Effector memory CD8-positive, alpha-beta T cell (primary cell): ENCODE results near the gene PHACTR1.

Experiments
- ATAC-seq: fragments of 150-1000 bp; cut with Tn5 transposase; replicated peaks from 2 replicates; pipeline ENCODE4 v1.10.0; 2021; ENCODE audit warnings: mild to moderate bottlenecking, moderate library complexity
- DNase-seq, 3 experiments: peaks; one replicate each; pipeline ENCODE4 v3.0.0; 2021
- H3K27ac Mint-ChIP-seq, 2 donors: one replicate each; pipeline ENCODE4 v1.8.0; 2022; ENCODE audit warnings: mild to moderate bottlenecking in 2 of 2, mixed read lengths in 2 of 2, moderate library complexity in 2 of 2
- H3K27me3 Mint-ChIP-seq, 2 donors: one replicate each; pipeline ENCODE4 v1.8.0; 2022; ENCODE audit warnings: mixed read lengths in 2 of 2
- H3K36me3 Mint-ChIP-seq: one replicate; pipeline ENCODE4 v1.8.0; 2022; ENCODE audit warnings: mild to moderate bottlenecking, moderate library complexity, mixed read lengths; ENCODE audit not compliant: insufficient read depth
- H3K4me1 Mint-ChIP-seq, 2 donors: one replicate each; pipeline ENCODE4 v1.8.0; 2022; ENCODE audit warnings: low read depth in 2 of 2, mixed read lengths in 2 of 2
- H3K4me3 Mint-ChIP-seq, 2 donors: one replicate each; pipeline ENCODE4 v1.8.0; 2022; ENCODE audit warnings: mild to moderate bottlenecking in 2 of 2, mixed read lengths in 2 of 2, moderate library complexity in 2 of 2
- H3K9me3 Mint-ChIP-seq, 2 donors: one replicate each; pipeline ENCODE4 v1.8.0; 2022; ENCODE audit warnings: mixed read lengths in 2 of 2

PHACTR1 gene

DNA sequence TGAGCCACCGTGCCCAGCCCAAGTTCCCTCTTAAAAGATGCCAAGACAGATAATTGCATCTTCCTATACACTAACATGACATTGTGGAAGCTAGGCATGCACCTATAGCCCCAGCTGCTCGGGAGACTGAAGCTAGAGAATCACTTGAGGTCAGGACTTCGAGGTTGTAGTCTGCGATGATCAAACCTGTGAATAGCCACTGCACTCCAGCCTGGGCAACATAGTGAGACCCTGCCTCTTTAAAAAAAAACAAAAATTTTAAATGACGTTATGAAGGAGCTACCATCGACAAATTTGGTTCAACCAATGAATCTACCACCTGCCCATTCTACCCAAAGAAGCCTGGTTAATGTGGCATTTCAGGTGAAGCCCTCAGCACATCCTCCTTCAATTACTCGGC is 531.1 kb downstream of the PHACTR1 start:
- no peak for DNase-seq
- H3K4me1 Mint-ChIP-seq, result no peaks in the 10 kb centered on the region
- peaks cover 3 to 7% of the 10 kb centered on the region in 2 donors for H3K9me3 Mint-ChIP-seq
- H3K27me3 Mint-ChIP-seq, result peaks cover 23 to 30% of the 10 kb centered on the region in 2 donors
- no peaks in the 10 kb centered on the region for H3K36me3 Mint-ChIP-seq
- no peak for ATAC-seq
- no peak overlapping the region for H3K27ac Mint-ChIP-seq
- no peak overlapping the region for H3K4me3 Mint-ChIP-seq

DNA sequence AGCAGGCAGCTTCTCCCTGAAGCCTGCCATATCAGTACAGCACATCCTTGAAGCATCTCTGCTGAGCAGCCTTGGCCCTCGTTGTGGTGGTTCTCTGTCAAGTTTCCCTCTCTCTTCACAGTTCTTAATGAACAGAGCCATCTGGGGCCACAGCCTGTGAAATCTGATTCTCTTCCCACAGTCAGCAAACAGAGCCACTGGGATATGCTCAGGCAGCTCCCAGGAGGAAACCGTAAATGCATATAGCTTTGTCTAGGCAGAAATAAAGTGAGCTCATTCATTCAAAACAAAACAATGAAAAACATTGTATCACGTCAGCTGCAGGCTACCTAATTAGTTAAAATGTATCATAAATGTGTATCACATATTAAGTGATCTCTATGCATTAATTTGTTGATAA is 531.5 kb downstream of the PHACTR1 start:
- no peak for DNase-seq
- no peak overlapping the region for H3K4me3 Mint-ChIP-seq
- peaks cover 23 to 30% of the 10 kb centered on the region in 2 donors for H3K27me3 Mint-ChIP-seq
- ATAC-seq, result no peak
- H3K4me1 Mint-ChIP-seq, result no peaks in the 10 kb centered on the region
- H3K36me3 Mint-ChIP-seq, result no peaks in the 10 kb centered on the region
- peaks cover 3 to 7% of the 10 kb centered on the region in 2 donors for H3K9me3 Mint-ChIP-seq
- no peak overlapping the region for H3K27ac Mint-ChIP-seq

DNA sequence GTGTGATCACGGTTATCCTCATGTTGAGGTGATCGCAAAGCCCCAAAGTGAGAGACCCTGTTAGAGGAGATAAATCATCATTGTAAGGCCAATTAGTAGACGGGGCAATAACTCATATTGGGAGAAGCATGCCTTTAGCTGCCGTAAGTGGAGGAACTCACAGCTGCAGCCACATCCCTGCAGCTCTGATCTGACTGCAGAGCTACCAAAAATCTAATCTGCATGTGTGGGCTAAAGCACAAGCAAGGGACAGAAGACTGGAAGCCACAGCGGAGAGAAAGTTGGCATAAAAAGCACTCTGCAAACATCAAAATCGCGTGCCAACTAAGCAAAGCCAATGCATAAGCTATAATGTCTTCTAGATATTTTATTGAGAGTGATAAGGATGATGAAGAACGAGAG is 532.0 kb downstream of the PHACTR1 start:
- Mint-ChIP-seq H3K27ac (no peak overlapping the region), H3K4me1 (no peaks in the 10 kb centered on the region), H3K9me3 (peaks cover 3 to 7% of the 10 kb centered on the region in 2 donors), H3K27me3 (peaks cover 23 to 30% of the 10 kb centered on the region in 2 donors), H3K4me3 (no peak overlapping the region), H3K36me3 (no peaks in the 10 kb centered on the region)
- DNase-seq (no peak), ATAC-seq (no peak)

DNA sequence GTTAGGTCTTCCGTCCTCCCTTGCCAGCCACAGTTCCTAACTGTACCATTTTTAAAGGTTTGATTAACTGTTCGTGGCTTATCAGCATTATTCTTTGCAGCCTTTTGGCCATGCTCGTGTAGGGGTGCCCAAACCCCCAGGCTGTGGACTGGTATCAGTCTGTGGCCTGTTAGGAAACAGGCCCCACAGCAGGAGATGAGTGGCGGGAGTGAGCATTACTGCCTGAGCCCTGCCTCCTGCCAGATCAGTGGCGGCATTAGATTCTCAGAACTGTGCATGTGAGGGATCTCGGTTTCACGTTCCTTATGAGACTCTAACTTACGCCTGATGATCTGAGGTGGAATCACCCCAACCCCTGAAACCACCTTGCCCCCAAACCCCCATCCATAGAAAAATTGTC is 532.4 kb downstream of the PHACTR1 start:
- H3K4me1 Mint-ChIP-seq, result no peaks in the 10 kb centered on the region
- H3K9me3 Mint-ChIP-seq, result peaks cover 1 to 3% of the 10 kb centered on the region in 2 donors
- H3K36me3 Mint-ChIP-seq, result no peaks in the 10 kb centered on the region
- no peak overlapping the region for H3K27ac Mint-ChIP-seq
- ATAC-seq (no peak), DNase-seq (no peak)
- H3K4me3 Mint-ChIP-seq, result no peak overlapping the region
- H3K27me3 Mint-ChIP-seq, result peaks cover 23 to 30% of the 10 kb centered on the region in 2 donors

DNA sequence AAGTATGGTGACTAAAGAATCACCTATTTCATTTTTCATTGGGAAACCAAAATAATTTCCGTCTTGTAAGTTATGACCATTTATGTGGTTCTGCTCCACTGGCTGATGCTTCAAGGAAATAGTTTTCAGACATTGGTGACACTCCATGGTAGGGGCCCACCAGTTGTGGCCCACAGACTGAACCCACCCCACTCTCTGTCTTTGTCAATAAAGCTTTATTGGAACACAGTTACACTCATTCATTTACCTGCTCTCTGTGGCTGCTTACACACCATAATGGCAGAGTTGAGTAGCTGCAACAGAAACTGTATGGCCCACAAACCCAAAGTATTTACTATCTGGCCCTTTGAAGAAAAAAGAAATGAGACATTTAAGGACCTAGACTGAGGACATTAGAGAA is 533.2 kb downstream of the PHACTR1 start:
- Mint-ChIP-seq H3K36me3 (no peaks in the 10 kb centered on the region), H3K4me1 (no peaks in the 10 kb centered on the region), H3K27ac (no peak overlapping the region), H3K4me3 (no peak overlapping the region), H3K9me3 (no peaks in the 10 kb centered on the region), H3K27me3 (peaks cover 23 to 30% of the 10 kb centered on the region in 2 donors)
- no peak for DNase-seq
- no peak for ATAC-seq

DNA sequence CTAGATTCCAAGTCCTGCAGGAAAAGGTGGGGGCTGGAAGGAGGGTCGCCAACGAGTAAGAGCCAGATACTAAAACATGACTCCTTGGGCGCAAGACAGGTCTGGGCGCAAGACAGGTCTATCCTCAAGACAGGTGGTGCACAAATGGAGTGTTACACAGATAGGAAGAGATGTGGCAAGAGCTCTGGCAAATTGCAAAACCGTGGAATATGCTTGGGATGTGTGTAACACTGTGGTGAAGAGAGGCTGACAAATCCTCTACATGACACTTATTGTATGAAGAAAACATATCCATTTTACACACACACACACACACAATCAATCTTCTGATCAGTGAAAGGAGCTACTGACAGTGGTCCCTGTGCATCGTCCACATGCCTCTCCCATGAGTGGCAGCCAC is 534.1 kb downstream of the PHACTR1 start:
- H3K27me3 Mint-ChIP-seq, result peaks cover 17 to 30% of the 10 kb centered on the region in 2 donors
- ATAC-seq (no peak), DNase-seq (no peak)

DNA sequence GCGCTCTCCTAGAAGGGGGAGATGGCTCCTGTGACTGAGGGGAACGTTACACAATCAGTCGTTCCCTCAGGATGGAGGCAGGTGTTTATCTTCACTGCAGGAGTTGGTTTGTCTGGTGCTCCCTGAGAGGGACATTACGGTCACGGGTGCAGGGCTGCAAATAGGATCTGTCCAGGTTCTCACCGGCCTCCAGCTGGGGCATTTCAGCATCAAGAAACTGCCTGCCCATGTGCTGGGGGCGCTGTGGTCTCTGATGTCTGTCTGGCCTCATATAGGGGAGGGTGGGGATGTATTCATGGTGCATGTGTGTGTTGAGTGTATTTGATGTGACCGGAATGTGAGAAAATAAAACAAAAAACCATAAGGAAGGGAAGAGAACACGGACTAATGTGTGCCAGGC is 534.7 kb downstream of the PHACTR1 start:
- no peaks in the 10 kb centered on the region for H3K36me3 Mint-ChIP-seq
- H3K4me1 Mint-ChIP-seq, result no peaks in the 10 kb centered on the region
- no peak overlapping the region for H3K27ac Mint-ChIP-seq
- H3K9me3 Mint-ChIP-seq, result no peaks in the 10 kb centered on the region
- peaks cover 14 to 30% of the 10 kb centered on the region in 2 donors for H3K27me3 Mint-ChIP-seq
- ATAC-seq, result no peak
- no peak overlapping the region for H3K4me3 Mint-ChIP-seq
- no peak for DNase-seq

More for the DNA sequence above, 534.1 kb downstream of the PHACTR1 start:
- Mint-ChIP-seq H3K9me3 (no peaks in the 10 kb centered on the region), H3K36me3 (no peaks in the 10 kb centered on the region), H3K4me3 (no peak overlapping the region), H3K27ac (no peak overlapping the region), H3K4me1 (no peaks in the 10 kb centered on the region)

DNA sequence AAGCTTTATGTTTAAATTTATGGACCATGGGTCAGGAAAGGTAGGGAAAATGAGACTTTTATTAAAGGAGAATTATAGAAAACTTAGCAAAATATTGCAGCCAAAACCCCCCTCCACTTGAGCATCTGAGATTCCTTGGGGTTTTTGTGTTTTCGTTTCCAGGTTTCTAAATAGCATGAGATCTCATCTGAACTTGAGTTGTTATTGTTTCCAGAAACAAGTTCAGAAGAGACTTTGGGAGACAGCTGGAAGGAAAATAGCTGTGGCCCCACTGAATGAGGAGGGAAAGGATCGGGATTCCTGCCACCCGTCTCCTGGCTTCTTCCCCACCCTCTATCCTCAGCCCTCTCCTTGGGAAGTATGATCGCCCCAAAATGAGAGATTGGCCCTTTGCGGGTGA is 536.2 kb downstream of the PHACTR1 start:
- H3K4me3 Mint-ChIP-seq, result no peak overlapping the region

DNA sequence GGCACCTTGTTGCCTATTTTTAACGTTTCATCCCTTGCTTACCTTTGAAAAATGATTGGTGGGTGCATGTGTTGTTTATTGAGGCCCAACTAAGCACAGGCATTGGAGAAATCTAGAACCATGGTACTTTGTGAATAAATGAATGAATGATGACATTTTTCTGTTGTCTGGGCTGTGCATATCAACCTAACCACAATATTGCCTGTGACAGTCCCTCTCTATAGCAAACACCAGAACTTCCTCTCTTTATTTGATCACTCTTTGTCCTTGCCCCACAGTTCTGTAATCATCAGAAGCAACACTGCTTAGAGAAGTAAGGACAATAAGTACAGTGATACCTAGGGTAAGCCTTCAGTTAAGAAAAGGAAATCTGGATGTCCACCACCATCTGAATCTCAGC is 536.7 kb downstream of the PHACTR1 start:
- no peak overlapping the region for H3K4me3 Mint-ChIP-seq
- no peak for ATAC-seq
- H3K27ac Mint-ChIP-seq, result no peak overlapping the region
- H3K4me1 Mint-ChIP-seq, result no peaks in the 10 kb centered on the region
- H3K36me3 Mint-ChIP-seq, result no peaks in the 10 kb centered on the region
- H3K9me3 Mint-ChIP-seq, result peaks cover 0 to 4% of the 10 kb centered on the region in 2 donors
- H3K27me3 Mint-ChIP-seq, result peaks cover 4 to 23% of the 10 kb centered on the region in 2 donors
- DNase-seq, result no peak

More for the DNA sequence above, 536.2 kb downstream of the PHACTR1 start:
- Mint-ChIP-seq H3K27me3 (peaks cover 9 to 28% of the 10 kb centered on the region in 2 donors), H3K36me3 (no peaks in the 10 kb centered on the region), H3K9me3 (peaks cover 0 to 4% of the 10 kb centered on the region in 2 donors), H3K27ac (no peak overlapping the region), H3K4me1 (no peaks in the 10 kb centered on the region)
- DNase-seq, result no peak
- no peak for ATAC-seq

DNA sequence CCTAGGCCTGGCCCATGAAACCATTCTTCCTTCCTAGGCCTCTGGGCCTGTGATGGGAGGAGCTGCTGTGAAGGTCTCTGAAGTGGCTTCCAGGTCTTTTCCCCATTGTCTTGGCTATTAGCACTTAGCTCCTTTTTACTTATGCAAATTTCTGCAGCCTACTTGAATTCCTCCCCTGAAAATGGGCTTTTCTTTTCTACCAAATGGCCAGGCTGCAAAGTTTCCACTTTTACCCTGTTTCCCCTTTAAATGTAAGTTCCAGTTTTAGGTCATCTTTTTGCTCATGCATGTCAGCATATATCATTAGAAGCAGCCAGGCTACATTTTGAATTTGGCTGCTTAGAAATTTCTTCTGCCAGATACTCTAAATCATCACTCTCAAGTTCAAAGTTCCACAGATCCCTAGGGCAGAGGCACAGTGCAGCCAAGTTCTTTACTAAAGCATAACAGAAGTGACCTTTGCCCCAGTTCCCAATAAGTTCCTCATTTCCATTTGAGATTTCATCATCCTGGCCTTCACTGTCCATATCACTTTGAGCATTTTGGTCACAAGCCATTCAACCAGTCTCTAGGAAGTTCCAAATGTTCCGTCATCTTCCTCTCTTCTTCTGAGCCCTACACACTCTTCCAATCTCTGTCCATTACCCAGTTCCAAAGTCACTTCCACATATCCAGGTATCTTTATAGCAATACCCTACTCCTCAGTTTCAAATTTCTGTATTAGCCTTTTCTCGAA is 539.9 kb downstream of the PHACTR1 start:
- DNase-seq (no peak), ATAC-seq (no peak)
- no peaks in the 10 kb centered on the region for H3K4me1 Mint-ChIP-seq
- no peak overlapping the region for H3K27ac Mint-ChIP-seq
- H3K9me3 Mint-ChIP-seq, result peaks cover 0 to 4% of the 10 kb centered on the region in 2 donors
- H3K27me3 Mint-ChIP-seq, result peaks cover 0 to 2% of the 10 kb centered on the region in 2 donors
- no peak overlapping the region for H3K4me3 Mint-ChIP-seq
- no peaks in the 10 kb centered on the region for H3K36me3 Mint-ChIP-seq

DNA sequence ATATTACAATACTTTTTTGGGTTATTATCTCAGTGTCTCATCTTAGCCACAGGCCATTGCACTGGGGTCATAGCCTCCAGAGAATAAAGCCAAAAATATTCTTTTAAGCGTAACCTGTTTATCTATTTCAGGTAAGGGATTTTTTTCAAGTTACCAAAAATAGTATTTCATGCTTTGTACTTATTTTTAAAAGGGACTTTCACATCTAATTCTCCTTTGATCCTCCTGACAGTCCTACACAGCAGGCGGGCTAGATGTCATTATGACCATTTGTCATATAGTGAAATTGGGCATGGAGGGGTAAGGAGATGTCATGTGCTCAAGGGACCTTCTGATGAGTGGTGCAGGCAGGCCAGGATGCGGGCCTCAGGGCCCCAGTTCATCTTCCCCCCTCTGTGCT is 542.8 kb downstream of the PHACTR1 start:
- H3K9me3 Mint-ChIP-seq, result peaks cover 0 to 4% of the 10 kb centered on the region in 2 donors
- no peak overlapping the region for H3K4me3 Mint-ChIP-seq
- DNase-seq, result no peak
- H3K27me3 Mint-ChIP-seq, result no peaks in the 10 kb centered on the region
- H3K4me1 Mint-ChIP-seq, result no peaks in the 10 kb centered on the region
- no peak for ATAC-seq
- no peaks in the 10 kb centered on the region for H3K36me3 Mint-ChIP-seq
- no peak overlapping the region for H3K27ac Mint-ChIP-seq

DNA sequence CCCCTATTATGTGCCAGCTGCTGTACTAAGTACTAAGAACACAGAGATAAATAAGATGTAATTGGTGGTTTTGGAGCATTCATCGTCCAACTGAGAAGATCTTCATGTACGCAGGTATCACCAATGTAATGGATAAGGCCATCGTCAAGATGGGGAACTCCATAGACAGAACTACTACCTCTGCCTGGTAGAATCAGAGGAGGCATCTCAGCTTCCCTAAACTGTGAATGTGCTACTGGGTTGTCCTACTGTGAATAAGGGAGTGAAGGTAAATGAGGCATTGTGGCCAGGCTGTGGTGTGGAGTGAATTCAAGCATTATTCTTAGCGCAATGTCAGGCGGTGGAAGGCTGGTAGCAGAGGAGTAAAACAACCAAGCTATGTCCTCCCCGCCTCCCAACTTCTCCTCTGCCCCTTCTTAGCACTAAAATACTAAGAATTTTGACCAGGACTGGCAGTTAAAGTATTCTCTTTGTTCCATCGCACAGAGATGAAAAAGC is 543.6 kb downstream of the PHACTR1 start:
- no peak overlapping the region for H3K27ac Mint-ChIP-seq
- H3K9me3 Mint-ChIP-seq, result peaks cover 0 to 4% of the 10 kb centered on the region in 2 donors
- H3K27me3 Mint-ChIP-seq, result no peaks in the 10 kb centered on the region
- H3K4me1 Mint-ChIP-seq, result no peaks in the 10 kb centered on the region
- no peak overlapping the region for H3K4me3 Mint-ChIP-seq
- H3K36me3 Mint-ChIP-seq, result no peaks in the 10 kb centered on the region
- DNase-seq (no peak), ATAC-seq (no peak)

DNA sequence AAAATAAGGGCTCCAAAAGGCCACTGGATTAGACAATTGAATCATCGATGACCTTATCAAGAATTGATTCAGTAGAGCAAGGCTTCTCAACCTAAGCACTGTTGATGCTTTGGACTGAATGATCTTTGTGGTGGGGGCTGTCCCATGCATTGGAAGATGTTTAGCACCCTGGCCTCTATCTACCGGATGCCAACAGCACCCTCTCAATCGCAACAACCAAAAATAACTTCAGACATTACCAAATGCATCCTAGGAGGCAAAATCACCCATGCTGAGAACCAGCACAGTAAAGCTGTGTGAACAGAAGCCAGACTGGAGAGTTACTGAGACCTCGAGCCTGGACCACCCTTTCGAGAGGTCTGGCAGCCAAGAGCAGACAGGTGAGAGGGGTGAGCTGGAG is 544.3 kb downstream of the PHACTR1 start:
- ATAC-seq, result no peak
- DNase-seq, result no peak
- H3K4me3 Mint-ChIP-seq, result no peak overlapping the region
- no peaks in the 10 kb centered on the region for H3K4me1 Mint-ChIP-seq
- H3K36me3 Mint-ChIP-seq, result no peaks in the 10 kb centered on the region
- no peaks in the 10 kb centered on the region for H3K27me3 Mint-ChIP-seq
- H3K9me3 Mint-ChIP-seq, result peaks cover 0 to 4% of the 10 kb centered on the region in 2 donors
- H3K27ac Mint-ChIP-seq, result no peak overlapping the region

DNA sequence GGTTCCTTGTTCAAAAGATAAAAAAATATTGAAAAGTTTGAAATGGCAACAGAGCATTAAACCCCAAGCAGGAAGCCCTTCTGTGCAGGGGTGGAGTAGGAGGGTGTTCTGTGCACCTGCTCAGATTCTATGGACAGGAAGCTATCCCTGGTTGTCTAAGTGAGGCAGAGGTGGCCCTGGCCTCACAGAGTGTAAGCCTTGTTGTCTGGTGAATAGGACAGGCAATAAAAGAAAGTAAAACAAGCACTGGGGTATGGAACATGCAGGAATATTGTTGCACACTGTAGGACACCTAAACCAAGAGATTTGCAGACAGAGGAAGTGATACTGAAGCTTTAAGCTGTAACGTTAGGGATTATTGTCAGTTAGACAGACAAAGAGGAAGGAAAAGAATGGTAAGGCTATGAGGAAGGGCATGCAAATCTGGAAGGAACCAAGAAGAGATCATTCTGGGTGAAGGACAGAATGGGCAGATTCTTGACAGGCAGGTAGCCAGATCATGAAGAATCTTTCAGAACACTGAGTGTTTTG is 545.0 kb downstream of the PHACTR1 start:
- no peaks in the 10 kb centered on the region for H3K27me3 Mint-ChIP-seq
- no peaks in the 10 kb centered on the region for H3K36me3 Mint-ChIP-seq
- H3K4me3 Mint-ChIP-seq, result no peak overlapping the region
- ATAC-seq (peak; percentile 51), DNase-seq (no peak)
- H3K9me3 Mint-ChIP-seq, result peaks cover 0 to 4% of the 10 kb centered on the region in 2 donors
- no peaks in the 10 kb centered on the region for H3K4me1 Mint-ChIP-seq
- peak overlapping the region in 1 of 2 donors; percentile 2 for H3K27ac Mint-ChIP-seq
